OCI-LY1 (cell line): Measurements from ENCODE around the gene TXNDC2.

Source experiments
- H2AFZ ChIP-seq: fragments of 200-600 bp; sonication (generic), shearing (Covaris generic); 2 replicates; pipeline ENCODE4 v1.6.0; 2014; ENCODE audit warnings: antibody characterized with exemption, mild to moderate bottlenecking, low read length
- H3F3A ChIP-seq: fragments of 200-600 bp; sonication (generic), shearing (Covaris generic); 2 replicates; pipeline ENCODE4 v1.6.0; 2014; ENCODE audit warnings: mild to moderate bottlenecking, antibody characterized with exemption, low read length, moderate library complexity; ENCODE audit not compliant: insufficient read depth
- H3K27ac ChIP-seq: fragments of 200-600 bp; sonication (generic); 2 replicates; pipeline ENCODE4 v1.5.1; 2014; ENCODE audit warnings: low read length, mixed run types, mild to moderate bottlenecking, low read depth; ENCODE audit not compliant: poor library complexity, severe bottlenecking
- H3K27me3 ChIP-seq: fragments of 200-600 bp; sonication (generic); 2 replicates; pipeline ENCODE4 v1.6.0; 2014; ENCODE audit warnings: antibody characterized with exemption, mild to moderate bottlenecking, low read length, moderate library complexity; ENCODE audit not compliant: insufficient read depth
- H3K36me3 ChIP-seq: fragments of 200-600 bp; sonication (generic); 2 replicates; pipeline ENCODE4 v1.6.1; 2014; ENCODE audit warnings: mild to moderate bottlenecking, antibody characterized with exemption, low read length, moderate library complexity, mixed read lengths; ENCODE audit not compliant: insufficient read depth
- H3K4me1 ChIP-seq: fragments of 200-600 bp; sonication (generic); 2 replicates; pipeline ENCODE4 v1.5.1; 2014; ENCODE audit warnings: mild to moderate bottlenecking, low read length, moderate library complexity; ENCODE audit not compliant: insufficient read depth, severe bottlenecking
- H3K4me2 ChIP-seq: fragments of 200-600 bp; sonication (generic), shearing (Covaris generic); 2 replicates; pipeline ENCODE4 v1.6.1; 2014; ENCODE audit warnings: low read length
- H3K4me3 ChIP-seq: fragments of 200-600 bp; sonication (generic); 2 replicates; pipeline ENCODE4 v1.5.1; 2014; ENCODE audit warnings: low read length, low read depth, mild to moderate bottlenecking, mixed read lengths; ENCODE audit not compliant: poor library complexity, severe bottlenecking
- H3K79me2 ChIP-seq: fragments of 200-600 bp; shearing (Covaris generic); 2 replicates; pipeline ENCODE4 v1.6.1; 2016; ENCODE audit warnings: mixed run types, low read length, mixed read lengths; ENCODE audit not compliant: insufficient read depth
- H3K9ac ChIP-seq: fragments of 200-600 bp; sonication (generic), shearing (Covaris generic); 2 replicates; pipeline ENCODE4 v1.6.1; 2014; ENCODE audit warnings: mild to moderate bottlenecking, low read length, mixed read lengths
- H3K9me2 ChIP-seq: fragments of 200-600 bp; sonication (generic), shearing (Covaris generic); 2 replicates; pipeline ENCODE4 v1.6.1; 2014; ENCODE audit warnings: low read depth, mild to moderate bottlenecking, low read length, mixed read lengths
- H3K9me3 ChIP-seq: fragments of 200-600 bp; shearing (Covaris generic); 2 replicates; pipeline ENCODE4 v1.6.1; 2014; ENCODE audit warnings: low read length, mixed read lengths
- H4K20me1 ChIP-seq: fragments of 200-600 bp; sonication (generic), shearing (Covaris generic); 2 replicates; pipeline ENCODE4 v1.6.0; 2016; ENCODE audit warnings: mild to moderate bottlenecking, low read length; ENCODE audit not compliant: insufficient read depth
- EZH2 ChIP-seq: fragments of 200-600 bp; sonication (generic), shearing (Covaris generic); IDR thresholded peaks from 2 replicates; pipeline ENCODE4 v1.8.0; 2017; ENCODE audit warnings: borderline replicate concordance, mixed run types, mild to moderate bottlenecking, antibody characterized with exemption, low read length, moderate library complexity, mixed read lengths
- TF ChIP-seq, protein P1 (sequence below): fragments of 200-600 bp; sonication (generic), shearing (Covaris generic); IDR thresholded peaks from 2 replicates; pipeline ENCODE4 v1.5.1; 2017; ENCODE audit warnings: mild to moderate bottlenecking, antibody characterized with exemption, low read length, moderate library complexity, mixed read lengths

TXNDC2 gene

DNA sequence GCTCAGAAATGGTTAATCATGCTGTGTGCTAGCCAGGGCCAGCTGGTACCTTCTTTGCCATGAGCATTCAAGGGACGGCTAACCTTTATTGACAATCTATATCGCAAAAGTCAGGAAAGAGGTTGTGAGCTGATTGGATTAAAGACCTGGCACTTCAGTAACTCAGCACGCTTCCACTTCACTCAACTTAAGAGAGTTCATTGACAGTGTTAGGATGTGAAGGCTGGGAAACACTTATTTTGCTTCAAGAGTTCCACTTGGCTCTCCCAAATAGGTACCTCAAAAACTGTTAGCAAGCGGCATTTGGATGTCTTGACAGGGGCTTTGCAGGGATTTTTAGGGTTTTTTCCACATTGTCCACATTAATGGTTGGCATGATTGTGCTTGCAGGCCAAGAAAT is 25.1 kb upstream of the TXNDC2 start:
- Histone ChIP-seq H3K4me1 (no peaks in the 10 kb centered on the region), H3F3A (no peaks in the 10 kb centered on the region), H3K79me2 (no peaks in the 10 kb centered on the region), H3K4me2 (no peak overlapping the region), H3K9ac (no peak overlapping the region), H3K36me3 (no peaks in the 10 kb centered on the region), H4K20me1 (no peaks in the 10 kb centered on the region), H3K4me3 (no peak overlapping the region), H2AFZ (no peak overlapping the region), H3K27ac (no peak overlapping the region), H3K27me3 (peaks cover 5% of the 10 kb centered on the region; the same call in 1 of the 2 replicates), H3K9me2 (no peaks in the 10 kb centered on the region), H3K9me3 (no peaks in the 10 kb centered on the region)
- TF ChIP-seq, protein P1, sequence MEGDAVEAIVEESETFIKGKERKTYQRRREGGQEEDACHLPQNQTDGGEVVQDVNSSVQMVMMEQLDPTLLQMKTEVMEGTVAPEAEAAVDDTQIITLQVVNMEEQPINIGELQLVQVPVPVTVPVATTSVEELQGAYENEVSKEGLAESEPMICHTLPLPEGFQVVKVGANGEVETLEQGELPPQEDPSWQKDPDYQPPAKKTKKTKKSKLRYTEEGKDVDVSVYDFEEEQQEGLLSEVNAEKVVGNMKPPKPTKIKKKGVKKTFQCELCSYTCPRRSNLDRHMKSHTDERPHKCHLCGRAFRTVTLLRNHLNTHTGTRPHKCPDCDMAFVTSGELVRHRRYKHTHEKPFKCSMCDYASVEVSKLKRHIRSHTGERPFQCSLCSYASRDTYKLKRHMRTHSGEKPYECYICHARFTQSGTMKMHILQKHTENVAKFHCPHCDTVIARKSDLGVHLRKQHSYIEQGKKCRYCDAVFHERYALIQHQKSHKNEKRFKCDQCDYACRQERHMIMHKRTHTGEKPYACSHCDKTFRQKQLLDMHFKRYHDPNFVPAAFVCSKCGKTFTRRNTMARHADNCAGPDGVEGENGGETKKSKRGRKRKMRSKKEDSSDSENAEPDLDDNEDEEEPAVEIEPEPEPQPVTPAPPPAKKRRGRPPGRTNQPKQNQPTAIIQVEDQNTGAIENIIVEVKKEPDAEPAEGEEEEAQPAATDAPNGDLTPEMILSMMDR, result no peak
- no peak for TF ChIP-seq EZH2

DNA sequence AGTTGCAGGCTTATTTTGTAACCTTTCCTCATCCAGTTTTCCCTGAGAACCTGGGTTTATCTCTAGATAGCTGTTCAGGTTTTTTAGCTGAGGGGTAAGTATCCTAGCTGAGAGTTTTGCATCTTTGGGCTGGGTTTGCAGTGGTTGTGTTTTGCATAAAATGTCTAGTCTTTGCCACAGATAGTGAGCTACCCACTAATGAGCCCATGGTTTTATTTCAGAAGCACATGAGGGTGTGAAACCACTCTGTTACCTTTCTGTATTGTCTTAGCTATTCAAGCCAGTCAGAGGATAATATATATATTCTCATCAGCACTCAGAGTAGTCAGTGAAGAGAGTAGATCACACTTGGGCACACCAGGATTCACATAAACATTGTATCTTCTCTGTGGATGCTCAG is 24.6 kb upstream of the TXNDC2 start:
- H3K27ac ChIP-seq, result no peak overlapping the region
- no peaks in the 10 kb centered on the region for H3K4me1 ChIP-seq
- no peaks in the 10 kb centered on the region for H3F3A ChIP-seq
- H3K27me3 ChIP-seq, result peaks cover 5% of the 10 kb centered on the region; the same call in 1 of the 2 replicates
- no peak overlapping the region for H2AFZ ChIP-seq
- no peaks in the 10 kb centered on the region for H3K79me2 ChIP-seq
- no peak for TF ChIP-seq EZH2
- TF ChIP-seq, protein P1, result no peak
- H3K9me2 ChIP-seq, result no peaks in the 10 kb centered on the region
- H3K4me3 ChIP-seq, result no peak overlapping the region
- no peak overlapping the region for H3K4me2 ChIP-seq
- H3K36me3 ChIP-seq, result no peaks in the 10 kb centered on the region
- H4K20me1 ChIP-seq, result no peaks in the 10 kb centered on the region
- H3K9ac ChIP-seq, result no peak overlapping the region
- H3K9me3 ChIP-seq, result no peaks in the 10 kb centered on the region

DNA sequence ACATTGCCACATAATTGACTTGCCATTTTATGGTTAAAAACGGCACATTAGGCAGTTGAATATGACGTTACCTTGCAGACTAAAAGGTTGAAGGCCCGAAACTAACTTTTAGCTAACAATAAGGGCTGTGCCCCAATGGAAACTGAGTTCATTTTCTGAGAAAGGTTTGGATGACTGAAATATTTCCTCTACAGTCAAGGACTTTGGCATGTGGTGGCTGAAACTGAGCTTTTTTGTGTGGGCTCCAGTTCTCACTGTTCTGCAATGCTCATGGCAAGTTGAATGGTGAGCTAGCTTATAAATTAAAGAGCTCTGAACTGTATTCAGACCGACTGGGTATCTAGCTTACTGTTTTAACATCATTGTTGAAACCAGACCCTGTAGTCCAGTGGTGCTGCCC is 23.8 kb upstream of the TXNDC2 start:
- Histone ChIP-seq H2AFZ (no peak overlapping the region), H3K9me3 (no peaks in the 10 kb centered on the region), H3K9me2 (no peaks in the 10 kb centered on the region), H3K9ac (no peak overlapping the region), H4K20me1 (no peaks in the 10 kb centered on the region), H3K27ac (no peak overlapping the region), H3K79me2 (no peaks in the 10 kb centered on the region), H3K4me3 (no peak overlapping the region), H3K27me3 (peaks cover 5% of the 10 kb centered on the region; the same call in 1 of the 2 replicates), H3F3A (no peaks in the 10 kb centered on the region), H3K36me3 (no peaks in the 10 kb centered on the region), H3K4me1 (no peaks in the 10 kb centered on the region), H3K4me2 (no peak overlapping the region)
- TF ChIP-seq EZH2, result no peak
- TF ChIP-seq, protein P1, result no peak
